Memory B cell (primary cell): ENCODE data around the gene RNF26.
A peak's percentile ranks its signal among the peaks of the same experiment; 100 is the strongest.

Experiments used
- ATAC-seq: fragments of 150-1000 bp; cut with Tn5 transposase; 2 replicates; pipeline ENCODE4 v1.10.0; 2021; ENCODE audit warnings: low read depth, mild to moderate bottlenecking, moderate library complexity
- DNase-seq, 2 donors: peaks; one replicate each; pipeline ENCODE4 v3.0.0; 2022; ENCODE audit warnings: low spot score in 2 of 2
- H3K27ac Mint-ChIP-seq: one replicate; pipeline ENCODE4 v1.8.0; 2022; ENCODE audit warnings: mild to moderate bottlenecking, moderate library complexity, mixed read lengths
- H3K27me3 Mint-ChIP-seq: one replicate; pipeline ENCODE4 v1.8.0; 2022; ENCODE audit warnings: mixed read lengths
- H3K36me3 Mint-ChIP-seq: one replicate; pipeline ENCODE4 v1.8.0; 2022; ENCODE audit warnings: mild to moderate bottlenecking, mixed read lengths
- H3K4me1 Mint-ChIP-seq: one replicate; pipeline ENCODE4 v1.8.0; 2022; ENCODE audit warnings: mixed read lengths
- H3K4me3 Mint-ChIP-seq: one replicate; pipeline ENCODE4 v1.8.0; 2022; ENCODE audit warnings: mild to moderate bottlenecking, moderate library complexity, mixed read lengths
- H3K9me3 Mint-ChIP-seq: one replicate; pipeline ENCODE4 v1.8.0; 2022; ENCODE audit warnings: mixed read lengths

The RNF26 gene

GRCh38 chr11:119334174-119334930, at the start of gene RNF26:
TSS of gene RNF26 (plus strand) at chr11:119334527. CDS start at chr11:119335123, 596 bp downstream.
- peak; percentile 96 for ATAC-seq

GRCh38 chr11:119285431-119285830, 48.9 kb upstream of the RNF26 start:
- ATAC-seq (no peak), DNase-seq (no peak)
- Mint-ChIP-seq H3K4me3 (no peak overlapping the region), H3K27ac (no peak overlapping the region), H3K9me3 (no peaks in the 10 kb centered on the region), H3K4me1 (peaks cover 6% of the 10 kb centered on the region), H3K27me3 (no peaks in the 10 kb centered on the region), H3K36me3 (peaks cover 30% of the 10 kb centered on the region)

More at GRCh38 chr11:119334174-119334930, at the start of gene RNF26:
- Mint-ChIP-seq H3K36me3 (peaks cover 1% of the 10 kb centered on the region), H3K27ac (peak within 1 kb of the TSS; percentile 94), H3K9me3 (no peaks in the 10 kb centered on the region), H3K4me1 (peaks cover 25% of the 10 kb centered on the region), H3K4me3 (peak within 1 kb of the TSS; percentile 100), H3K27me3 (peaks cover 11% of the 10 kb centered on the region)
- DNase-seq = peak; percentile 85 to 90

GRCh38 chr11:119288219-119288618, 46.1 kb upstream of the RNF26 start:
- Mint-ChIP-seq H3K9me3 (no peaks in the 10 kb centered on the region), H3K4me3 (no peak overlapping the region), H3K36me3 (peaks cover 37% of the 10 kb centered on the region)

GRCh38 chr11:119290894-119291497, 43.3 kb upstream of the RNF26 start:
- H3K27ac Mint-ChIP-seq = no peak overlapping the region
- DNase-seq (no peak), ATAC-seq (no peak)
- H3K4me1 Mint-ChIP-seq = no peaks in the 10 kb centered on the region
- H3K27me3 Mint-ChIP-seq = no peaks in the 10 kb centered on the region
- H3K9me3 Mint-ChIP-seq = no peaks in the 10 kb centered on the region
- H3K4me3 Mint-ChIP-seq = no peak overlapping the region
- H3K36me3 Mint-ChIP-seq = peaks cover 32% of the 10 kb centered on the region

More at GRCh38 chr11:119288219-119288618, 46.1 kb upstream of the RNF26 start:
- no peaks in the 10 kb centered on the region for H3K27me3 Mint-ChIP-seq
- H3K4me1 Mint-ChIP-seq = peaks cover 4% of the 10 kb centered on the region
- no peak overlapping the region for H3K27ac Mint-ChIP-seq
- DNase-seq = no peak
- no peak for ATAC-seq

- no peaks in the 10 kb centered on the region for H3K4me1 Mint-ChIP-seq
- H3K36me3 Mint-ChIP-seq = peaks cover 26% of the 10 kb centered on the region
- no peaks in the 10 kb centered on the region for H3K27me3 Mint-ChIP-seq
- no peaks in the 10 kb centered on the region for H3K9me3 Mint-ChIP-seq
- no peak overlapping the region for H3K27ac Mint-ChIP-seq
- ATAC-seq (no peak), DNase-seq (no peak)
- no peak overlapping the region for H3K4me3 Mint-ChIP-seq
Measured at GRCh38 chr11:119293461-119293860, 40.9 kb upstream of the RNF26 start.

- peaks cover 34% of the 10 kb centered on the region for H3K36me3 Mint-ChIP-seq
- no peak for ATAC-seq
- DNase-seq = no peak
- H3K27ac Mint-ChIP-seq = no peak overlapping the region
- H3K27me3 Mint-ChIP-seq = no peaks in the 10 kb centered on the region
- H3K4me3 Mint-ChIP-seq = no peak overlapping the region
- H3K9me3 Mint-ChIP-seq = no peaks in the 10 kb centered on the region
- no peaks in the 10 kb centered on the region for H3K4me1 Mint-ChIP-seq
Measured at GRCh38 chr11:119295178-119295577, 39.1 kb upstream of the RNF26 start.

- H3K4me1 Mint-ChIP-seq = no peaks in the 10 kb centered on the region
- ATAC-seq (no peak), DNase-seq (no peak)
- no peaks in the 10 kb centered on the region for H3K27me3 Mint-ChIP-seq
- H3K27ac Mint-ChIP-seq = no peak overlapping the region
- no peaks in the 10 kb centered on the region for H3K9me3 Mint-ChIP-seq
- H3K36me3 Mint-ChIP-seq = peaks cover 38% of the 10 kb centered on the region
- no peak overlapping the region for H3K4me3 Mint-ChIP-seq
Measured at GRCh38 chr11:119297938-119298337, 36.4 kb upstream of the RNF26 start.

- no peak for ATAC-seq
- no peaks in the 10 kb centered on the region for H3K4me1 Mint-ChIP-seq
Measured at GRCh38 chr11:119298726-119299125, 35.6 kb upstream of the RNF26 start.

GRCh38 chr11:119299416-119299815, 34.9 kb upstream of the RNF26 start:
- Mint-ChIP-seq H3K4me3 (no peak overlapping the region), H3K27ac (no peak overlapping the region), H3K27me3 (no peaks in the 10 kb centered on the region), H3K9me3 (no peaks in the 10 kb centered on the region), H3K36me3 (peaks cover 48% of the 10 kb centered on the region), H3K4me1 (no peaks in the 10 kb centered on the region)
- ATAC-seq (no peak), DNase-seq (no peak)

More at GRCh38 chr11:119298726-119299125, 35.6 kb upstream of the RNF26 start:
- no peaks in the 10 kb centered on the region for H3K9me3 Mint-ChIP-seq
- H3K27me3 Mint-ChIP-seq = no peaks in the 10 kb centered on the region
- H3K36me3 Mint-ChIP-seq = peaks cover 44% of the 10 kb centered on the region
- no peak overlapping the region for H3K4me3 Mint-ChIP-seq
- no peak for DNase-seq
- no peak overlapping the region for H3K27ac Mint-ChIP-seq

- no peak overlapping the region for H3K27ac Mint-ChIP-seq
- H3K27me3 Mint-ChIP-seq = no peaks in the 10 kb centered on the region
- no peaks in the 10 kb centered on the region for H3K9me3 Mint-ChIP-seq
- H3K36me3 Mint-ChIP-seq = peaks cover 52% of the 10 kb centered on the region
- no peaks in the 10 kb centered on the region for H3K4me1 Mint-ChIP-seq
- H3K4me3 Mint-ChIP-seq = no peak overlapping the region
- no peak for ATAC-seq
- no peak for DNase-seq
Measured at GRCh38 chr11:119300198-119300964, 33.9 kb upstream of the RNF26 start.

GRCh38 chr11:119303227-119303718, 31.1 kb upstream of the RNF26 start:
- Mint-ChIP-seq H3K27me3 (no peaks in the 10 kb centered on the region), H3K36me3 (peaks cover 45% of the 10 kb centered on the region), H3K4me3 (no peak overlapping the region), H3K9me3 (no peaks in the 10 kb centered on the region), H3K4me1 (no peaks in the 10 kb centered on the region), H3K27ac (no peak overlapping the region)
- no peak for ATAC-seq
- DNase-seq = no peak

GRCh38 chr11:119305556-119306372, 28.6 kb upstream of the RNF26 start:
- peaks cover 30% of the 10 kb centered on the region for H3K36me3 Mint-ChIP-seq
- ATAC-seq (no peak), DNase-seq (no peak)
- no peaks in the 10 kb centered on the region for H3K4me1 Mint-ChIP-seq
- peak overlapping the region; percentile 51 for H3K27ac Mint-ChIP-seq
- no peaks in the 10 kb centered on the region for H3K27me3 Mint-ChIP-seq
- H3K9me3 Mint-ChIP-seq = no peaks in the 10 kb centered on the region
- no peak overlapping the region for H3K4me3 Mint-ChIP-seq

GRCh38 chr11:119306373-119306890, 27.9 kb upstream of the RNF26 start:
- H3K36me3 Mint-ChIP-seq = peaks cover 26% of the 10 kb centered on the region
- no peaks in the 10 kb centered on the region for H3K4me1 Mint-ChIP-seq
- H3K27me3 Mint-ChIP-seq = no peaks in the 10 kb centered on the region
- peak overlapping the region; percentile 12 for H3K27ac Mint-ChIP-seq
- DNase-seq = no peak
- H3K4me3 Mint-ChIP-seq = no peak overlapping the region
- H3K9me3 Mint-ChIP-seq = no peaks in the 10 kb centered on the region
- no peak for ATAC-seq
